CD4-positive, alpha-beta T cell treated with Interleukin-15 for 4 hours (primary cell): ENCODE measurements around the gene ARPP21.

ENCODE experiments used
- DNase-seq: peaks from one replicate; pipeline ENCODE4 v3.0.0-alpha.2; 2020; ENCODE audit warnings: low spot score

ARPP21 gene

DNA sequence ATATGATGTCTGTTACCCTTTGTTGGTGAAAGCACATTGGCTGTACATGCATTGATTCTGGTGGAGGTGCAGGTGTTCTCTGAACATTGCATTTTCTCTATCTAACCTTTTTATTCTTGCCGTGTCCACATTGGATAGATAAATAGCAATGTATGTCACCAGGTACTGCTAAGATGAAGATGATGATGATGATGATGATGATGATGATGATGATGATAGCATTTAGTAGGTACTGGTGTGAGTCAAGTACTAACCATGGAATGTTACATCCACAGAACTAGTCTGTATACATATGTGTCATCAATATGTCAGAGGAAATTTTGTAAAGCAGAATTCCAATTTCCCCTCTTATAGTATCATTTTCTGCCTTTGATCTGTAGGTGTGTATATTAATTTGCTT, 36.3 kb downstream of the ARPP21 start:
- no peak for DNase-seq

DNA sequence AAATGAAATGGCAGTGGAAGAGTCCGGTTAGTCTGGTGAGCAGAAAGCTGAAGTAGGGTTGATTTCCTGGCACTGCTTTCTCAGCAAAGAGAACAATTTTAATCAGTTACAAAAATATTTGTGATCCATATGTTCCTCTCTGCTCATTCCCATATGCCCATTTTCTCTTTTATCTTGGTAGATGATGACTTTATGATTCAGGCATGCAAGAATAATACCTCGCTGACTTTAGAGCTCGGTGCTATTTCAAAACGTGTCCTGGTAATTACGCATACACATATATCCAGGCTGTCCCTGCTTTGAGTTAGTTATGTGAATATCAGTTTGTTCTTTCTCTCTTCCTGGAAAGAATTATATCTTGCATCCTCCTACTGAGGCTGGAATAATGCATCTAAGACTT, 38.5 kb downstream of the ARPP21 start:
- no peak for DNase-seq

DNA sequence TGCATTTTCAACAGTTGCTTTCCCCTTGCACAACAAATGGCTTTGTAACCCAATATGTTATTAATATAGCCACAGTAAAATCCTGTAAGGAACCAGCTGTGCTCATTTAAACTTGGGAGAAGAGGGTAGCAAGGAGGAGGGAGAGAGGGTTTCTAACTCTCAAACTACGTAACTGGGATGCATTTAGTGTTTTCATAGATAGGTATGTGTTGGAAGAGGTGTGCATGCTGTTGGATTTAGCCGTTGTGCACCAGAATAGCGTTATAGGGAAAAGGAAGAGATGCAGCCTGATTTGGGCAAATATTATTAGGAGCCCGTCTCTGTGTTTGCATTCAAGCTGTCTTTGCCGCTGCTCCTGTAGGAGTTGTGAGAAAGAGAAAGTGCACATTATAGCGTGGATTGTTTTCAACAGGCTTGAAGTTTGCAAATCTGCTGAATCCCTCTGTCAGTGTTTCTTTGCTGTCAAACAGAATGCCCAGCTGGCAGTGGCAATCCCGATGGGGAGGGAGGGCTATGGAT, 39.4 kb downstream of the ARPP21 start:
- DNase-seq = no peak

DNA sequence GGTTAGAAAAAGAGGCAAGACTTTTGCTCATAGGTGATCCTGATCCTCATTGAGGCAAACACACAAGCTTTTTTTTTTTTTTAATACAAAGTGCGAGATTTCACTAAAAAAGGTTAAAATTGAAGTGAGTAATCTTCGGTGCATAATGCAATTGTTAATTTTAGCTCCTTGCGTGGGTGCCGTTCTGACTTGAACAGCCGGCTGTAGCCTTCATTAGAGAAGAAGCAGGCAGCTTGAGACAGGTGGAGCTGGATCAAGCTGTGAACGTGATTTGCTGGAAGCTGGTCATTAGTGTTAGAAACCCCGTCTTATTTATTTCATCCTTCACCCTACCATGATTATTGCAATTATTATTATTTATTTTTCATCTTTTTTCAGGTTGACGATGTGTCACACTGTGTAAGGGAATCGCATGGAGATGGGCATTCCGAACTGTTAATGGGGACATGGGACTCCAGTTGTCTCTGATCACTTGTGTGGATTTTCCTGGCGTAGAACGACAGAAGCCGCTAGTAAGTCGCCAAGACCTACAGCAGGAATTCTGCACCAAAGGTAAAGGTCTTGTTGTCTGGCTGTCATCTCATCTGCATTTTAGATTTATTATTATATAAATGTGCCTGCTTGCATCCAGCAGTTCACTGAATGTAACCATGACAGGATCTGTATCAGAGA, 40.2 kb downstream of the ARPP21 start:
- no peak for DNase-seq

DNA sequence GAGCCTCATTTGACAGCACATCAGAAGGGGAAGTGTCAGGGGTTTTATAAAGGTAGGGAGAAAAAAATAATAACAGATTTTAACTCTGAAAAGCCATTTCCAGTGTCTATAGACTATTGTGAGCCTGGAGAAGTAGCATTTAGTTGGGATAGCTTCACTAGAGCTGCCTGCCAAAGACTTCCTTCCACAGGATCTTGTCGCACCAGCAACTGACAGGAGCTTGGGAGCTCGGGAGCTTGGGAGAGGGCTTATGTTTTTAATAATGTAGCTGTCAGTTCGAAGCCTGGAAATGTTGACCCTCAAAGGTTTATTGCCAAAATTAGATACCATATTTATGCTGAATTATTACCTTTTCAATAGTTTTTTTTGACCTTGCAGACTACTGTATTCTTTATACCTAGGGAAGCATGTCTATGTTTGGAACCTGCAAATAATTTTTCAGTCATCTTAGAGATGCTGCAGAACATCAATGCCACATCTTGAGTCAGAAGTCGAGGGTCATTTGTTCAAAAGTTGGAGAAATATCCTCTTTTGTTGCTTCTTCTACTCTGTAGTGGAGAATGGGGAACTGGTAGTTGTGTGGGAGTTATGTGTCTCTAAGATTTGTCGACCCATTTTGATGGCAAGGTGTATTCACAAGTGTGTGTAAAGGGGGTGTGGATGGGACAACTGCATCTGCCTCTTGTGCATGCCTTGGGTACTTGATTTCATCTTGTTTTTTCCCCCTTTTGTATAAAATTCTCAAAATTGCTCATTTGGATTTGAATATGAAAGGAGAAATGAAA, 41.7 kb downstream of the ARPP21 start:
- no peak for DNase-seq

DNA sequence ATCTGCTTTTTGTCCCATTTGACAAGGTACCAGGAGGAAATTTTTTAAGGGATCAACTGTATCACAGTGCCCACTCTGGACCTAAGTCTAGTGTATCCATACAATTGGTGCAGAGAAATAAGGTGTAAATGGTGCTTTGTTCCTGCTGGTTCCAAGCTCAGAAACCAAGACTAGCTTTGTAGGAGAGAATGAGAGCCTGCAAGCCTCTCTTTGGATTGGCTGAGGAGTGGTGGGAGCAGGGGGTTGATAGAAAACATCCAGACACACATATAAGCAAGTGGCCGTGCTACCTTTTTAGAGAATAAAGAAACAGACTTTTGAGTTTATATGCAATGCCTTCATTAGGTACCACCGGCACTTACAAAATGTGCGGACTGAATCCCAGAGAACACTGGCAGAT, 45.8 kb downstream of the ARPP21 start:
- DNase-seq = no peak

DNA sequence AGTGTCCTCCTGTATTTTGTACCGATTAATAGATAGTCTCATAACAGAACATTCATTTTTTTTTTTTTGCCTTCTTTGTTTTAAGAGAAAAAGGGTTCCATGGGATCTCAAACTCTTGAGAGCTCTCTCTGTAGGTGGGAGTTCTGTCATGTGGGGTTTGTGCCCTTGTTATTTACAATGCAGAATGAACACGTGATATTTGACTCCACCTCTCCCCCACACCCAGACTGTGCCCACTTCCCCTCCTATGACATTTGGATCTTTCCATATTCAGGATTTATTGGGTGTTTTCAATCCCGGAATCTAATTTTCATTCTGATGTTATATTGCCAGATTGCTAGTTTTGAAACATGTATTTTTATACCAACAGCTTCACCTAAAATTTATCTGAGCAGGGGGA, 49.5 kb downstream of the ARPP21 start:
- no peak for DNase-seq

DNA sequence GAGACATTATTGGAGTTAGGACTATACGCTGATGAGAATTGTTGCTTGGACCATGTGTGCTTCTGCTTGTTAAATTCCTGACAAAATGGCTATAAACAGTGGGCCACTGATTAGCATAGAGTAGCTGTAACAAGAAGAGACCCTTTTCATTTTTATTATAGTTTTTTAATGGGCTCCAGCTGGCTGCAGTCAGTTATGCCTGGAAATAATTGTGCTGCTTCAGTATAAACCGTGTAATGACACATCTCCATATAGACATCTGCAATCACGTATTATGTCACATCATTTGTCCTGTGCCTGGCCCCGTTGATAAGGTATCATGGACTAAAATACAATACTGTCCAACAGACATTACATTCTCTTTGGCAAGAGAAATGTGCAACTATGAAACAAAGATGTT, 50.9 kb downstream of the ARPP21 start:
- no peak for DNase-seq

DNA sequence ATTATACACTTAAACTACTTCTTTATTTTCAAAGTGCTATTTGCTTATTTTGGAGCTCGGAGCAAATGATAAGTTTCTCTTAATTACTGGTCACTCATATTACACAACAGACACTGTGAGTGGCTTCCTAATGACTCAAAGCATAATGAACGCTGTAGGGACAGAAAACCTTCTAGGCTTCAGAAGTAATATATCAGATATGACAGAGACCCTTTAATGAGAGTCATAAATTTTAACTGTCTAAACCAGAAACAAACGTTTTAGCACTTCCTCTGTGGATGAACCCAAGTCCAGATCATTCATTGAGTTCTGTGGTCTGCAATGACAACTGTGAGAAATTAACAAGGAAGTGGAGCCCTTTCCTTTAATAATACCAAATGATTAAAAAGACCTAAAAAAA, 66.6 kb downstream of the ARPP21 start:
- no peak for DNase-seq

DNA sequence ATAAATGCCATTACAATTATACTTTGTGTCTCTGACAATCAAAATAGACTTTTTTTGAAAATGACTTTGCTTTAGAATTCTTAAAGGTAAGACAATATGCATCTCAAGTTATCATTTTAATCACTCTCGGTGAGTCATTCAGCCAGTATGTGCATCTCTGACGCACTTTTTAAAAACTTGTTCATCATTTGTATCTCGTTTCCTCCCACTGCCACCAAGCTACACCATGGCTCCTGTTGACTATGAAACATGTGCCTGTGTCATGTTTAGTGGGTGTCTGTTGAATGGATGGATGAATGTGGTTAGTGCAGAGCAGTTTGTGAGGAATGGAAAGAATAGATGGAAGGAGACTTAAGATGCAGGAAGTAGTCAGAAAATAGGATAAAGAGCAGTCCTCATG, 68.6 kb downstream of the ARPP21 start:
- no peak for DNase-seq

DNA sequence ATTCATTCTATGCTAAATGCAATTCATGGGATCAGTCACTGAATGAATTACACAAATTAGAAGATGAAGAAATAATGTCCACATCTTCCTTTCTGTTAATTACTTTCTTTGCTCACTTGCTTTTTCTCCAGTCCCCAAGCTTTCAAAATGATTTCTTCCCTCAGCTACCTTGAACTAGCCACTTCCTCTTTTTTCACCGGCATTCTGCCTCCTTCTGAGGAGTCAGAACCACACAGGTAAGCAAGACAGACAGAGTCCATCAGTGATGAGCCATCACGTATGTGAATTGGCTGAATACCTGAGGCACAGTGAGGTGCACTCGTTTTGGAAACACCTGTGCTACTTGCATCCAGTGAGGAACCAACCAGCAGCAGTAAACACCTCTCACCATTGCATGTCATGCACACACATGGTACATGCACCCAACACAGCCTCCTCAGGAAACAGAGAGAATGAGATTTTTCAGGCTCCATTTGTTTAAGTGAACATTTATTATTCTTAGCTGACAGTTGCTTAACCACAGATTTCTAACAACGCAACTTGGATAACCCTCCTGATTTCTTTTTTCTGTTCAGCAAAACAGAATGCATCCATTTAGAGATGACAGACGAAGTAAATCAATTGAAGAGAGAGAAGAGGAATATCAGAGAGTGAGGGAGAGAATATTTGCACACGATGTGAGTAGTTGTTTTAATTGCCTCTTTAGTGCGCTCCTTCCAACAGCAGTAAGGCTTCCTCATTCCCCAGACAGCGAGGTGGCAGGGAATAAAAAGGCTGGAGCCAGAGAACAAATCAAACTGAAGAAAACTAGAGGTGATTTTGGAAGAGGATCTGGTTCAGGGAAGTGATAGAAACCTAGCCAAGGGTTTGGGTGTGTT, 69.3 kb downstream of the ARPP21 start:
- DNase-seq = no peak

DNA sequence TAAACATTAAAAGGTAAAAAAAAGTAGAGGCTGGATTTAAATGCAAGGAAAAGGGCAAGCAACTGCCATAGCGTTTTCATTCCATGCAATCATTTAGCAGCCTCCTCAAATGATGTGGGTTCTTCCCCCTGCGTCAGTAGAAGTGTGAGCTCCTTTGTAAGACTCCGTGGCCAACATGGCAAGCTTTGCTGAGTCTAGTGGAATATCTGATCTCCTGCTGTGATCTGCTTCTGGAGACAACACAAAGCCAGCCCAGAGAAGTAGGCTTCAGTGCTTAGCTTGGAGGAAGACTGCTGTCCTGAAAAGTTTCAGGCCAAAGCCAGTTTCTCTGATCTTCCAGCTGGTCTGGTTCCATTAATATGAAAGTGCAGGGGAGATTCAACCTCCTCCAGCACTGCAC, 70.4 kb downstream of the ARPP21 start:
- no peak for DNase-seq

DNA sequence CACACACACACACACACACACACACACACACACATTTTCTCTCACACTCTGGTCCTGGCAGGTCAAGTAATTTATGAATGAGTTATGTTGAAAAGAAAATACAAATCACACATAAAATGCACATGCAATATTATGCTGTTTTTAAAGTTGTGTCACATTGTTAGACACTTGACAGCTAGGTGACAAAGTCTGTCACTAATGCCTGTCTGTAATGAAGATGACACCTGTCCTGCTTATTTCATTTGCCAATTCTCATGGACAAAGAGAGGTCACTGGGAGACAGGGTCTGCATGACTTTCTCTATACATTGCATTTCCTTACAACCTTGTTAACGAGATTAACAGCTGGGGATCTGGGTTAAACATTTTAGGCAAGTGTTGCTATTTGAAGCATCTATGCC, 71.2 kb downstream of the ARPP21 start:
- DNase-seq = no peak

DNA sequence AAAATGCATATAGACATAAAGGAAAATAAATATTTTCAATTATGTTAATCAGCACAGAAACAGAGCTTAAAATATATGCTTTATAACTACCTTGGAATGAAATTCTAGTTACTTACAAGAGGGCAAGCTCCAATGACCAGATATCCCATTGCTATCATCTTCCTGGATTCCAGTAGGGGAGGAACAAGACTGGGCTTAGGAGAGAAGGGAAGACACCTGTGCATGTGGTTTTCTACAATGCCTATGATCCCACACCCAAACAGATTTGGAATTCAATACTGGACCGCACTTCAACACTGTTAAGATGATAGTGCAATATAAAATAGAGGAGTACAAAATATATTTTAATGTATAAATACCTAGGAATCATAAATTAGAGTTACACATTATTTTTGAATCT, 79.6 kb downstream of the ARPP21 start:
- no peak for DNase-seq

DNA sequence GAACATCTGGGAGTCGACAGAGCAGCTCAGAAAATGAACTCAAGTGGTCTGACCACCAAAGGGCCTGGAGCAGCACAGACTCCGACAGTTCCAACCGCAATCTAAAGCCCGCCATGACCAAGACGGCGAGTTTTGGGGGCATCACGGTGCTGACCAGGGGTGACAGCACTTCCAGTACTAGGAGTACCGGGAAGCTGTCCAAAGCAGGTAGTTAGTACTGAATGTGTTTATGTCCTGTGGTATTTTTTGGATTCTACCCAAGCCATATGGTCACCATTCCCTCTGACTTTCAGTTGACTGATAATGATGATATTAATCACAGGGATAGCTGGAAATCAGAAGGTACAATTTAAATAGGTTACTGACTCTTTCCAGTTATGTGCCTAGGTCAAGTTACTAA, 82.3 kb downstream of the ARPP21 start:
- DNase-seq = no peak

DNA sequence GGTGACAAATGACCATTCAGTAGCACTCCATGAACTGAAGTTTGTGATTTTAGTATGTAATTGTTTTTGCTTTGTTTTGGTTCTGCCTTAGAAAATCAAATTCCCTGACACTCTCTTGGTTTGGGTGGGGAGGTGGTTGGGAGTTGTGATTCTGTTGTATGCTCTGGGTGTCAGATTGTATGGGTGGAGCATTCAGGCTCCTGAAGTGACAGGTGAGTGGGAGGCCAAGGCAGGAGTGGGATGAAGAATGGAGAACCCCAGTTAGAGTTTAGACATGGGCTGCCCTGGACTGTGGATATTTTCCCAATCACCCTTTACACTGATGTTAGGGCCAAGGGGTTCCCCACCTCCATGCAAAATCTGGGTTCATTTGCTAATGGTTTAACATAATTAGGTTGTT, 83.6 kb downstream of the ARPP21 start:
- no peak for DNase-seq

DNA sequence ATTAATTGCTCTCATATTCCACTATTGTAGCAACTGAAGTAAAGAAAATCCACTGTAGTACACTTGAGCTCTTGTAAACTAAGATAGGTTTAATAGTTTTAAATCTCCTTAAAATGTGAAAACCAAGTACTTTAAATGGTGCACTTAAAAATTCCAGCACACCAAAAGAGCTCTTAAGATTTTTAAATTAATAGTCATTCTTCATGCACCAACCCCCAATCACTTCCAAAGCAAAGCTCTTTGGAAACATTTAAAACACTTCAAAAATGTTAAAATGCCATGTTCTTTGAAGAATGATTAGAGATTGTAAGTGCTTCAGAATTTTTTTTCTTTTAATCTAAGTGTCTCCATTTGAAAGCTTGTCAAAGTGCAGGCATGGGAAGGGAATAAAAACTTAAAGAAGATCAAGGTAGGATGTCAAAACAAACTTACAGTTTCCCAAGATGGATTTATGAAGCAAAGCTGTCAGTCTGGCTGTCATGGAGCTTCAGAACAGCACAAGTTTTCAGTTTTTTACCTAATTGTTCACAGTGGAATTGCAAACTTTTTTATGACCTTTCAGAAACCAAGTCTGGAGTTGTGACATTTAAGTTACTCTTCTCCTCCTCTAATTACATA, 84.3 kb downstream of the ARPP21 start:
- DNase-seq = no peak

DNA sequence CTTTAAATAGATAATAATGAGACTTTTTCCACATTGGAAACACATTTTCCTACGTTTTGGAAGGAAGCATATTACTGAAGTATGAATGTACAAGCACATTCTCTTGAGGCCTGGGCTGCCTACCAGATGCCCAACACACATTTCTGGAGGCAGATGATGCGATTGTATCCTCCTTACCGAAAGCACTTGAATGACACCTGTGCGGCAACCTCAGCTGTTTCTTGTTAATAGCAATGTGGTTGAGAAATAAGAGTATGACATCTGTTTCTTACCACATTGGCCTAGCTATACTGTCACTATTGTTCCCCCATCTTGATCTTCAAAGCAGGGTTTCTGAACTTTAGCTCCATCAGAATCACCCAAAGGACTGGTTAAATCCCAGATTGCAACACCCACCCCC, 84.8 kb downstream of the ARPP21 start:
- DNase-seq = no peak

DNA sequence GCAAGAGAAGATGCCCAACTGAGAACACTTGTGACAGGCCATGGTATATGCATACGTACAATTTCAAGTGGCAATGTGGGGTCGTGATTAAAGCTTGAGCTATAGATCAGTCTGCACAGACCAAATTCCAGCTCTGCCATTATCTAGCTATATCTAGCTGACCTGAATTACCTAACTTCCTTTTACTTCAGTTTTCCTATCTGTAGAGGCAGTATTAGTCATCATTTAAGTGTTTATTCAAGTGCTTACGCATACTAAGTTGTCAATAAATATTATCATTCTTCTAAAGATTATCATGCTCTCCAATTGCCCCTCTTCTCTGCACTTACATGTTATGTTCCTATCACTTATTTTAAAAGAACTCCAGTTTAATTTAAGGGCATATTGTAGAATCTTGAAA, 87.9 kb downstream of the ARPP21 start:
- DNase-seq = no peak

DNA sequence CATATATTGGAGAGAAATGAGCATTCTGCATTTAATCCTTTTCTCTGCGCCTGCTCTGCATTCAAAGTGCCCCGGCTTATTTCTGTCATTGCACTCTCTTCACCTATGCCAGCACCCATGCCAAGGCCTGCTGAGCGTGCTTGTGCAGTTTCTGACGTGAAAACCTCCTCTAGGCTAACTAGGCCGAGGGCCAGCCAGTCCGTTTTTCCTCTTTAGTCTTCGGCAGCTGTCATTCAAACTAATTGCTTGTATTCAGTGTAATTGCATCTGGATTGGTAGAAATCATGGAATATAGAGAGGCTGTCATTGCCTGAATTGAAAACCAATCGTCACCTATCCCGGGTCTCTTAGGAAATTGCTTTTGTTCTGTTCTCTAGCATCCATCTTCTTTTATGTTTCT, 94.0 kb downstream of the ARPP21 start:
- no peak for DNase-seq

DNA sequence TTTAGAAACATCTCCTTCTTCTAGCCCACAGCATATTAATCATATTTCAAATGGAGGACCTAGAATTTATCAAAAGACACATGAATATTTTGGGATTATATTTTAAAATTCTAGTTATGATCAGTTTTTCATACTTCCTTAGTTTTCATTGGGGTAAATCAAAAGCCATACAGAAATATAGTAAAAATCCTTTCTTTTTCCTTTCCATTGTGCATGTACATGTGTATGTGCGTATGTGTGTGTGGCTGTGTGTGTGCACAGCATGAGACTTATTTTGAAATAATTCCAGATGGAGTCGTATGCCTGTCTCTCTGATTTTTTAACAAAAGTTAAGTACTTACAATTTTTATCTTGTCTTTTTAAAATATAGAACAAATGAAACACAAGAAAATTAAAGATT, 94.5 kb downstream of the ARPP21 start:
- no peak for DNase-seq

DNA sequence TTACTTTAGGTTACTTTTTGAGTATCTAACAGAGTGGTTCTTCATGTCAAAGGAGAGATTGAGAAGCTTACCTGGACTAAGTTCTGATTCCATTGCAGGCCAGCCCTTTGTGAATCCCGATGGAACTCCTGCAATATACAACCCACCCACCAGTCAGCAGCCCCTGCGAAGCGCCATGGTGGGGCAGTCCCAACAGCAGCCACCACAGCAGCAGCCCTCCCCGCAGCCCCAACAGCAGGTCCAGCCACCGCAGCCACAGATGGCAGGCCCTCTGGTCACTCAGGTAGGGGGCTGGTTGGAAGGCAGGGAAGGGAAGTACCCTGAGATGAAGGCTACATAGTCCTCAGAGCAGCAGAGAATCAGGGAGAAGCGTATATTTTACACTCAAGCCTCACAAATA, 97.8 kb downstream of the ARPP21 start:
- DNase-seq = no peak
